GM19467 (cell line): ENCODE measurements around the gene RFTN1.

ENCODE experiments used
- ATAC-seq: cut with Tn5 transposase; IDR thresholded peaks from one replicate; pipeline ENCODE4 v1.9.1; 2021; ENCODE audit warnings: mild to moderate bottlenecking, moderate library complexity; ENCODE audit not compliant: unreplicated experiment

Gene RFTN1

GRCh38 chr3:16508591-16508995 is 4.9 kb downstream of the RFTN1 start:
- no peak for ATAC-seq

GRCh38 chr3:16508243-16508578 is 5.3 kb downstream of the RFTN1 start:
- ATAC-seq, result no peak

GRCh38 chr3:16507578-16508242 is 5.8 kb downstream of the RFTN1 start:
- no peak for ATAC-seq

GRCh38 chr3:16506884-16507577 is 6.5 kb downstream of the RFTN1 start:
- no peak for ATAC-seq

- ATAC-seq, result no peak
Measured at GRCh38 chr3:16506451-16506850, 7.0 kb downstream of the RFTN1 start.

- no peak for ATAC-seq
Measured at GRCh38 chr3:16504692-16505091, 8.8 kb downstream of the RFTN1 start.

- peak; percentile 77 for ATAC-seq
Measured at GRCh38 chr3:16504242-16504641, 9.3 kb downstream of the RFTN1 start.

- no peak for ATAC-seq
Measured at GRCh38 chr3:16503191-16503776, 10.2 kb downstream of the RFTN1 start.

GRCh38 chr3:16502347-16502908 is 11.1 kb downstream of the RFTN1 start:
- ATAC-seq, result no peak

GRCh38 chr3:16501376-16501775 is 12.1 kb downstream of the RFTN1 start:
- no peak for ATAC-seq

- ATAC-seq, result no peak
Measured at GRCh38 chr3:16500911-16501310, 12.6 kb downstream of the RFTN1 start.

- ATAC-seq, result no peak
Measured at GRCh38 chr3:16500093-16500492, 13.4 kb downstream of the RFTN1 start.

- no peak for ATAC-seq
Measured at GRCh38 chr3:16499351-16499750, 14.1 kb downstream of the RFTN1 start.

GRCh38 chr3:16498130-16498890 is 15.2 kb downstream of the RFTN1 start:
- ATAC-seq, result no peak

- ATAC-seq, result no peak
Measured at GRCh38 chr3:16496408-16497222, 16.9 kb downstream of the RFTN1 start.

GRCh38 chr3:16496008-16496407 is 17.5 kb downstream of the RFTN1 start:
- ATAC-seq, result no peak

- no peak for ATAC-seq
Measured at GRCh38 chr3:16494814-16495431, 18.6 kb downstream of the RFTN1 start.

- no peak for ATAC-seq
Measured at GRCh38 chr3:16494094-16494493, 19.4 kb downstream of the RFTN1 start.

- ATAC-seq, result no peak
Measured at GRCh38 chr3:16490062-16490619, 23.4 kb downstream of the RFTN1 start.
